DMS153 treated with DMSO at 0.1 percent for 48 hours (cell line): ENCODE data around the gene CARD10.

Experiments
- DNase-seq: peaks from one replicate; lab custom pipeline; 2025; ENCODE audit not compliant: unreplicated experiment; lab: John Stamatoyannopoulos, UW

Gene CARD10

DNA sequence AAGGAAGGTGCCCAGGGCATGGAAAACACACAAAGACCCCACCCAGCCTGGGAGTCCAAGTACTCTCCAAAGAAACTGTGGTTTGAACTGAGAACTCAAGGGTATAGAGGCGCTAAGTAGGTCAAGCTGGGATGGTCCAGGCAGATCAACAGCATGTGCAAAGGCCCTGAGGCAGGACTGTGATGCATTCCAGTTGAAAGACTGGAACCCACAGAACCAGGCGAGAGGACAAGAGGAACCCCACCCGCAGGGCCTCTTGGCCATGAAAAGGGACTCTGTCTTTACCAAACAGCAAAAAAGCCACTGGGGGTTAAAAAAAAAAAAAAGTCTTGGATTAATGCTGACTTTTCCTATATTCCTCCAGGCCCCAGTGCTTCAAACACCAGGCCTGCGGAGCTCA, 14.3 kb downstream of the CARD10 start:
- DNase-seq: no peak

DNA sequence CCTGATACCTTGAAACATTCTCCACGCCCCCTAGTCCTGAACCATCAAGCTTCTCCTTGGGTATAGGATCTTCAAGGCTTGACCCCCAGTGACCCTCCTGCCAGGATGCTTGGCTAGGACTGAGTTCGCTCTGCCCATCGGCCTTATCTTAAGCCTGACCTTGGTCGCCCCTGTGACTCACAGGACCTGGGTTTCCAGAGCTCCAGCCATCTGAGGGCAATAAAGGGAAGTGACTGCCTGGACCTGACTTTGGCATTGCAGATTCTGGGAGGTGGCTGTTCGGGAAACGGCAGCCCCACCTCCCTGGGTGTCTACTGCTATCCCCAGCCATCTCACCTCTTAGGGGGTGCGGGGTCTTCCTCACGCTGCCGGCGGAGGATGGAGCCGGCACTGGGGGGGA, 15.4 kb downstream of the CARD10 start:
- no peak for DNase-seq

DNA sequence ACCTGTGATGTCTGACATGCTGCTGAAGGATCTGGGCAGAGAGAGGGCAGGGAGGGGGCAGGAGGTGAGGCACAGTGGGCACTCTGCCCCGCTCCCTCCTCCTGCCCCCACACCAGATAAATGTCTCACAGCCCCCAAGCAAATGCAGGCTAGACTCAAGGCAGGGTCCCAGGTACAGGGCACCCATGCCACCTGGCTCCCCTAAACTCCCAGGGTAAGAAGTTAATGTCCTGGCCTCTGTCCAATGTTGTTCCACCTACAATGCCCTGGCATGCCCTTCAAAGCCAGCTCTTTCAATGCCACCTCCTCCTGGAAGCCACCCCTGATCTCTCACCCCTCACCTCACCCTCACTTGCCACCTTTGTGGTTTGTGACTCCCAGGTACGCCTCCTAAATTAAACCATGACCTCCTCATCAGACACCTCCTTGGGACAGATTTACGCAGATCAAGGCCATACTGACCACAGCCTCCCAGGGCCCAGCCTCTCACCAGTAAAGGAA, 16.0 kb downstream of the CARD10 start:
- DNase-seq: no peak

DNA sequence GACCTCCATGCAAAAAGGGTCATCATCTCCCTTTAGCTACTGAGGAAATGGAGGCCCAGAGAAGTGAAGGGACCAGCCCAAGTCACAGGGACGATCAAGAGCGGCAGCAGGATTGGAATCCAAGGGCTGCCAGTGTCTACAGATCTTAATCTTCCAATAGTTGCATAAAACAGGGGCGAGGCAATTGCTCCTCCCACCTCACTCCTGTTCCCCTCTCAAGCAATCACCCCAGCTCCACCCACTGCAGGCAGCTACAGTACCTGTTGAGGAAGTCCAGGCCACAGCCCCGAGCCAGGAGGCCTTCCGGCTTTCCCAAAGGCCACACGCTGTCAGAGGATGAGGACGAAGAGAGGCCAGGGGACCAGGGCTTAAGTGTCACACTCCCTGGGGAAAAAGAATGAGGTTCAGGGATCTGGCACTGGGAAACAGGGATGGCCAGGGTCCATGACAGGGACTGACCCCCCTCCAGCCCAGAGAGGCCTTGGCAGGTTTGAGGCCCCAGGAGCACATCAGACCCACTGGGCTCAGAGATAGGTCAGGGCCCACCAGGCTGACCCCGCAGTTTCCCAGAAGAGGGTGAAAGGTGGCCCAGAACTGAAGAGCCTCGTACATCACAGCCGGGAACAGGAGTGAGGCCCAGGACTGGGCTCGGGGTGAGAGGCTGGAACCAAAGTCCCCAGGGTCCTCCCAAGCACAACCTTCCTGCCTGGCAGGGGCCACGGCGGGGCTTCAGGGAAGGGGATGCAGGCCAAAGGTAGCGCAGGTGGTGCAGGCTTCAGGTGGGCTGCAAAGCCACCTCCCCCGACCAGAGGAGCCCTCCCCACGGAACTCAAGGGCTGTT, 16.7 kb downstream of the CARD10 start:
- DNase-seq: peak; percentile 26

DNA sequence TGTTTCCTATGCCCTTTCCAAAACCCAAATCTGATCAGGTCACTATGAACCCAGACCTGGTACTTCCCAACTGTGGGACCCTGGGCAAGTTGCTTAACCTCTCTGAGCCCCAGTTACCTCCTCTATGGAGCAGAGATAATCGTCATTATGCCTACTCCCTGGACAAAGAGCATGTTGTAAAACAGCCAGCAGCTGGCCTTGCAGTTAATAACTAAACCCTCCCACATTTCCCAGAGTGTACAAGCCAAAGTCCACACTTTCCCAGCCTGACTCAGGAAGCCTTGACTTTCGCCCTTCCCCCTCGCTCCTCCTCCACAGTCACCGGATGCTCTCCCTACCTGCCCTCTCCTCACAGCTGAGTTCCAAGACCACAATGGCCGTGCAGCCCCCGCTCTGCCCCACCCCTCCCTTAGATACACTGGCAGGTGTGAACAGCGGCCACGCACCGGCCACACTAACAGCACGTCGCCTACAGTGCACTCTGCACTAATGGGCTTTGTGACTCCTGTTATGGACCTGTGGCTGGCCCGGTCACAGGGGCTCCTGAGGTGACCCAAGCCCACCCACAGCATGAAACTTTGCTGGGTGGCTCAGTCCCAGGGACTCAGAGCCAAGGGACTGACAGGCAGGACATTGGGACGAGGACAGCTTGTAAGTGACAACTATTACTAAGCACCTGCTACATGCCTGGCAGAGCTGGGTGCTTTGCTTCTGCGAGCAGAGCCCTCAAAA, 17.4 kb downstream of the CARD10 start:
- DNase-seq: peak; percentile 82

DNA sequence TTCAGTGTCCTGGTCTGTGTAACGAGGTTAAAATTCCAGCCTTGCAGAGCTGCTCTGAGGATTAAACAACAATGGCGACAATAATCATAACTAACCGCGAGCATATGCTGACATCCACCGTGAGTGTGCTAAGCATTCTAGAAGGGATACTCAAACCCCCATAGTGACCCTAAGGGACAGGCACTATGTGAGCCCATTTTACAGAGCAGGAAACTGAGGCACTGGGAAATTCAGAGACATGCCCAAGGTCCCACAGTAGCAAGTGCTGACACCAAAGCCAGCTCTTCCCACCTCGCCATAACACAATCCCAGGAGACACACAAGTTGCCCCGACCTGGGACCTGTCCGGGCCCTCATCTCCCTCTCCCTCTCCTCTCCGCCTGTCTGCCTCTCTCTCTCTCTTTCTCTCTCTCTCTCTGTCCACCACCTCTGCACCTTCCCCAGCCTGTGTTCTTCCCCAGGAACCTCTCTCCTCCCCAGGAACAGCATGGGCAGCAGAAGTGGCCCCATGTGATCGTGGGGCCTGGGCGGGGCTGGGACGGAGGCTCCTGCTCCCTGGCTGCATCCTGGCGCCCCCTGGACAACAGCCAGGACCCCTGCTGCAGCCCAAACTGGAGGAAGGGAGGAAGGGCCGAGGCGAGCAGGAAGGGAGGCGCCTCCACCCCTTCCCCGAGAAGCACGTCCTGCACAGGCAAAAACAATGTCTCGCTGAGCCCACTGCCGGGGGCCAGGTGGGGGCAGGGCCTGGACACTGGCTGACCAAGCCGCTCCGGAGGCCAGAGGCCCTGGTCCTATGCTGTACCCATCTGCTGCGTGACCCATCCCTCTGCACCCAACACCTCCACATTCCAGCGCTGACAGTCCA, 18.2 kb downstream of the CARD10 start:
- DNase-seq: no peak

DNA sequence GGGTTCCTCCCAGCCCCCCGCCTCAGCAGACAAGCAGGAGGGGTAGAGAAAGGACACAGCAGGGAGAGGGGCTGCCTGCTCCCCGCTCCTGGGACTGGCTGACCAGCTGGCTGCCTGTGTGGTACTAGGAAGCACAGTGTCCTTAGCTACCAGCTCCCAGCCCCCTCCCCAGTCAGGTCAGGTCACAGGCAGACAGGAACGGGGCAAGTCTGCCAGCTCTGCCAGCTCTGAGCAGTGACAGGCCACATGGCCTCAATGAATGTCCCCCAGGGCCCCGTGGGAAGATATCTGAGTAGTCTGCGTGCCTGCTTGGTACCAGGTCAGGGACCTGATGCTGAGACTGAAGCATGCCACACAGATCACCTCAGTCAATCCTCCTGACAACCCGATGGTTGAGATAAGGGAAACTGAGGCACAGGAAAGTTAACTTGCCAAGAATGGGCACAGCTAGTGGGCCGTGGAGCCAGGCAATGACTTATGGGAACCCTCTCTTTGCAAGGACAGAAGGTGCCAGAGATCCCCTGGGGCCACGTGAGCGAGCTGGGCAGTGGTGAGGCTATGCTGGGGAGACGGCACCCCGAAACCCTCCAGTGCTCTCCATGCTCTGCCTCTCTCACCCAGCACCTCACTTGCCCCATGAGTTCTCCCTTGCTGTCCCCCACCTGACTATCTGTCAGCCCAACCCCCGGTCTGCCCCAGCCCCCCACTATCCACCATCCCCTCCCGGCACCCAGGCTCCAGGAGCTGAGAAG, 19.2 kb downstream of the CARD10 start:
- DNase-seq: no peak

DNA sequence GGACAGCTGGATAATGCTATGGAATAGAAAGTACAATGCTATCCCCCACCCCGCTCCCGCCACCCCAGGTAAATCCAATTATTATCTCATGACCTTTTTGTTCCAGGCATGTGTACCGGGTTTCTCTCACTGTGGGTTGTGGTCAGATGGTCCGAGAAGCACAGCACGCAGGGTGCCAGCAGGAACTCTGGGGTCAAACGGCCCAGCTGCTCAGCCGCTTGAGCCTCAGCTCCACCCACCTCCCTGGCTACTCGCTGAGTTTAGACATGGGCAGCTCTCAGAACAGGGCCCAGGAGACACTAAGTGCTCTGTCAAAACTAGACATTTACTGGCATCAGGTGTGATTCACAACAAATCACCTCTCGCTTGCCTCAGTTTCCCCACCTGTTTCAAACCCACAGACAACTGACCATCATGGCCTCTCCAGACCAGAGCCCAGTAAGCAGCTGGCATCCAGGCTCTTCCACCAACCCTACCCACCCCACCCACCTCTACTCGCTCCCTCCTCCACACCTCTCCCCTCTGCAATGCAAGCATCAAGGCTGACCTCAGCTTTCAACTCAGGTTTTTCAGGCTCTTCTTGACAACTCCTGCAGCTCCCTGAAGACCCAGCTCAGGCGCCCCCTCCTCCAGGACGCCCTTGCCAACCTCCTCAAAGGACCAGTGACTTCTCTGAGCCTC, 20.0 kb downstream of the CARD10 start:
- DNase-seq: no peak

DNA sequence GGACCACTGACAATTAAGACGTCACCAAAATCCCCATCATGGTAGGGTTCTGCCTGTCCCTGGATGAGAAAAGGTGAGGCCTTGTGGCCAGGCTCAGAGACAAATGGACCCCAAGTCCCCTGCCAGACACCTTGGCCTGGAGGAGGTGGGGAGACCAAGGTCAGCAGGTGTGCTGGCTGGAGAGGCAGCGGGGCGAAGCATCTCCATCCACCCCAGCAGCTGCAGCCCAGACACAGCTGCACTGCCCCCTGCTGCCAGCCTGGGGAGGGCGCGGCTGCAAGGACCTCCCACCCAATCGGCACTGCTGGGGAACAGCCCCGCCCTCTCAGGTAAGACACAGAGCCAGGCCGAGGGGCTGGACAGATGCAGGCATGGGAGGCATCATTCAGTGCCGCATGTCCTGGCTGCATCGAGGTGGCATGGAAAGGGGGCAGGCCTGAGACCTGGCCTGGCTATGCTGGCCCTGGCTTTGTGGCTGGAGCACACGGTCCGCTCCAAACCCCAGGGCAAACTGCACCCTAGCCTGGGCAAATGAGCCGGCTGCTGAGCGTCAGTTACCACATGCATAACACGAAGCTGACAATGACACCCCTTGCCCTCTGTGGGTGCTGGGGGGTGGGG, 20.8 kb downstream of the CARD10 start:
- DNase-seq: peak; percentile 51

DNA sequence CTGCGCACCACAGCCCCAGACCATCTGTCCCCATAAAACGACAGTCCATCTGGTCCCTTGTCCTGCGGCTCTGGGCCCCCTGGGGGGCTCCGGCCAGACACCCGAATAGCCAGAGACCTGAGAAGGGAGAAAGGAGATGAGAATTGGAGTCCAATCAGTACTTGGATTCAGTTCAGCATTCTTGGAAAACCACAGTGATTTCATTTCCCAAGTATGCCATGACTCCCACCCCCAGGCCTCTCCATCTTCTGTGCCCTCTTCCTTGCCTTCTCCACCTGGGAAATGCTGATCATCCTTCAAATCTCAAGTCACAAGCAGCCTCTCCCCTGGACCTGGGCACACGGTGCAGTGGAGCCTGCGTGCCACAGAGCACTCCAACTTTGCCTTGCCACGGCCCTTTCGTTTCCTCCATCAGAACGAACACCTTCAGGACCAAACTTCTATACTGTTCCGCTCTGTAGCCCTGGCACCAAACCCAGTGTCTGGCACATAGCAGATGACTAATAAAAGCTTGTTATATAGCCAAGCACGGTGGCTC, 22.1 kb downstream of the CARD10 start:
- DNase-seq: no peak

DNA sequence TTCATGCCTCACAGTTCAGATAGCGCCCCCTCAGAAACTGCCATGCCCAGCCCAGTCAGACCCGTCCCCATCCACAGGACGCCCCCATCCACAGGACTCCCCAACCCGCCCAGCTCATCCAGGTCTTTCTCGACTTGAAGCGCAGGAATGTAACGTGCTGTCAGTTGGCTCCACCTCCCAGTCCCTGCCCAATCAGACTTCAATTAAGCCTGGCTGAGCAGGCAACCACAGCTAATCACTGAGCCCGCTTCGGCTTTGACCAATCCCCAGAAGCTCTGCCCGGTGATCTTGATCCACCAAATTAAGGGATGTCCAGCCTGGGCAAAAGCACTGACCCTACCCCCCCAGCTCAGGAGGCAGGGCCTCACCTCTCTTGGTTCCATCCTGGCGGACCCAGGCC, 22.6 kb downstream of the CARD10 start:
- DNase-seq: no peak

DNA sequence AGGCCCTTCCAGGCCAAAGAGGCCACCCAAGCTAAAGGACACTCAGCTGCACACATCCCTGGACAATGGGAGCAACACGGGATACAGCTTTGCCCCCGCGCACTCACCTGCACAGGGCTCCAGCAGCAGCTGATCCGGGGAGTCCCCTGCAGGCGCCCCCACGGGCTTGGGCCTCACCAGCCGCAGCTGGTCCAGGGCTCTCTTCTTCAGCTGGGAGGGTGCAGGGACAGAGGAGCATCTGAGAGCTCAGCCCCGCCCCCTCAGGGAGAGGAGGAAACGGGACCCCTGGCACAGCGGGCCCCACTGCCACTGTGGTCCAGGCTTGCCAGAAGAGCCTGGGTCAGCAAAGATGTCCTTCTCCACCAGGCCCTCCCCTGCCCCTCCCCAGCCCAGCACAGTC, 25.2 kb downstream of the CARD10 start:
- no peak for DNase-seq

DNA sequence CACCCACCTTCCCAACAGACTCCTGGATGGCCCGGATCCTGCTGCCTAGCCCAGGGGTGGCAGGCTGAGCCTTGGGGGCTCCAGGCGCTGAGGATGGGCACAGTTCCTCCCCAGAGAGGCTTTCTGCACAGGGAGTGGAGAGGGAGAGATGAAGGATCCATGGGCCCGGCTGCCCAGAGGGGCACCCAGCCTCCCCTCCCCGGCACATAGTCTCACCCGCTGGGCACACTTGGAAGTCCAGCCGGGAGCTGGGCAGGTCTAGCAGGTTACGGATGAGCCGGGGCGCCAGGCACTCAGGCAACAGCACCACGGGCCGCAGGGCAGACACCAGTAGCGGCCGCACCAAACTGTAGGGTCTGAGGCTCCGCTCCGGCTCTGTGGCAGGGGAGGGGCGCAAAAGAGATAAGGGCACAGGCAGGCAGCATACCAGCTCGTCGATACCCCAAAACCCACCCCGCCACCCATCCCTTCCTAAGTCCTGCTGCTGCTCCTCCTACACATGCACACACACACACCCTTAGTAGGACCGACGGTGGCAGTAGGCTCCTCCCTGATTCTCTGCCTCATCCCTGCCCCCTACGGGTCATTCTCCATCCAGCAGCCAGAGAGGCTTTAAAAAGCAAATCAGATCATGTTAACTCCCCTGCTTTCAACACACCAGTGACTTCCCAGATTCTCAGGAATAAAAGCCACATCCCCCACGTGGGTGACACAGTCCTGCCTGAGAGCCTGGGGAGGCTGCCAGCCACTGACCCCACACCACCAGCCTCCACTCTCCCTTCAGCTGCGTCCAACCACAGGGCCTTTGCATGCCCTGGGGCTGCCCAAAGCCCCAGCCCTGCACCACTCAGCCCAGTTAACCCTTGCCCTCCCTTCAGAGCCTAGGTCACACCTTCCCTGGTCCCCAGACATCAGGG, 26.5 kb downstream of the CARD10 start:
- DNase-seq: no peak

DNA sequence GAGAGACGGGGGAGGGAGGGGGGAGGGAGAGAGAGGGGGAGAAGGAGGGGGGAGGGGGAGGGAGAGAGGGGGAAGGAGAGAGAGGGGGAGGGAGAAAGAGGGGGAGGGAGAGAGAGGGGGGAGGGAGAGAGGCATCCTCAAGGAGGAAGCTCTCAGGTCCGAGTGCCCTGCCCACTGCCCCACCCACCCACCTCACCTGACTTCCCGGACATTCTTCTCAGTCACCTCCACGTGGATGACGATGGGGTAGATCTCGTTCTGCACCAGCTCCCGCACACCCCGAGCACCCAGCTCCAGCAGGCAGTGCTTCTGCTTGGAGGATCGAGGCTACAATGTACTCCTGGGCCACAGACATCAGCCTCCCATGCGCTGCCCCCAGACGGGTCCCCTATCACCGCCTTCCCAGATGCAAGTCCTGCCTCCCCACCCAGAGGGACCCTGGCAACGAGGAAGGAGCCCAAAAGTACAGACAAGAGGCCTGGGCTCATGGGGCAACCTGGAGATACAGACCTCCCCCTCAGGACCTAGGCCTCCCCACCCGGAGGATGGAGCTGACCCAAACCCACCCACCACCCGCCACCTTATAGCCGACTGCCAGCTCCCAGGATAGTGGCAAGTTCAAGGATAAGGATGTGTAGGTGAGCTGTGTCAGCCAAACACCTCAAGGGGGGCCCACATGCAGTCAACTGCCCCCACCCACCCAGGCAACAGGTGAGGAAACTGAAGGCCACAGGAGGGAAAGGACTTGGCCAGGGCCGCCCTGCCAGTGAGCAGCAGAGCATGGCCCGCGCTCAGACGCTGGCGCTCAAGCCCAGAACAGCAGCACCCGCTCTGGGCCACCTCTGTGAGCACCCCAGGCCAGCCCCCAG, 27.4 kb downstream of the CARD10 start:
- DNase-seq: no peak

DNA sequence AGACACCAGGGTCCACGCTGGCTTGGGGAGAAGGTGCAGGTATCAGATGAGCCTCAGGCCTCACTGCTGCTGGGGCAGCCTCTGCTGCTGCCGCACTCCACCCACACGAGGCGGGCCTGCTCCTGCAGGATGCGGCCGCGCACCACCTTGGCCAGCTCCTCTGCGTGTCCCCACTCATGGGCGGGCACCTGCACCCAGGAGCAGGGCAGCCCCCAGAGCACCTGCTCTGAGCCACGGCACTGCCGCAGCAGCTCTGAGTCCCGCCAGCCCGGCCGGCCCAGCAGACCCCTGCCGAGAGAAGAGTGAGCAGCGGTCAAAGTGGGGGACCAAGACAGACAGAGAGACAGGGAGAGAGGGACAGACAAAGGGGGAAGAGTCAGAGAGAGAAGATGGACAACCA, 28.1 kb downstream of the CARD10 start:
- DNase-seq: no peak

DNA sequence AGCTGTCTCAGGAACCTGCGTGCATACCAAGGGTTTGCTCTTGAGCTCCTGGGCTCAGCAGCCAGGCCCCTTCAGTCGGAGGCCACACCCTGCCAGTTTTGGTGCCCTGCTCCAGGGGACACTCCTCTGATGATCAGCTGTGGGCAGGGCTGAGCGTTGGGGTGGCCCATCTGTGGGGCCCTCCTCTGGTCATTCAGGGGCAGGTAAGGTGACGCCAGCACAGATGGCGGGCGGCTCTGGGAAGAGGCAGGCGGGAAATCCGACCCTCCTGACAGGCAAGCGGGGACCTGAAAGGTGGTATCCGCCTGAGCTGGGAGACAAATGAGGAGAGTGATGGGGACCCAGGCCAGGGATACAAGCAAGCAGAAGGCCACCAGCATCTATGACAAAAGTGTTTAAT, 29.2 kb downstream of the CARD10 start:
- no peak for DNase-seq

DNA sequence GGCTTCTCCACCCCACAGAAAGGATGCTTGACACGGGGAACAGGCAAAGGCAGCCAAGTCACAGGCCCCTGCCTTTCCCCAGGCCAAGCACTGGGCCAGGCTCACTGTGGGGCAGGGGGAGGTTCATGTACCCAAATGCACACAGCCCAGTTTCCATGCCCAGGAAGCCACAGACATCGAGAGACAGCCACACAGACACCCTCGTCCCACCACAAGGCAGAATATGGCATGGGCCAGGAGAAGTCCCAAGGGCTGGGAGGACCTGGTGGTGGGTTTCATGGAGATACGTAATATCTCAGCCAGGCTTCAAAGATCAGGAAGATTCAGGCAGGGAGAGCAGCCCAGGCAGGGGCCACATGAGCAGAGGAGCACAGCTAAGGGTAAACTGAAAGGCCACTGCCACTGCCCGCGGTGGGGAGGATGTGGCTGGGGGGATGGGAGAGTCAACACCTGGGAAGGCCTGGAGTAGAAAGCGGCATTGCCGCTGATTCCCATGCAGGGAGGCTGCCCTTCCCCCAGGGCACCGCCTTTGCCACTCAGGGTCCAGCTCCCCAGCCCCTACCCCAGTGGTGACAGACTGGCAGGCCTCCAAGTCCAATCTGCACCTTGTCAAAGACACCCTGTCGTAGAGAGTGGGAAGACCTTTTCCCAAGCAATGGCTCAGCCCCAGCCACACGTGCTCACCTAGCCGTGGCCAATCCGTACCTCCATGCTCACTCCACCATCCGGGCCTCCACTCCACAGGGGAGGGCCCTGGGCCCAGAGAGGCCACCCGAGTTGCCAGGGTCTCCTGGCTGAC, 30.7 kb downstream of the CARD10 start:
- DNase-seq: no peak
